Loucy (cell line): ENCODE data around the gene PITPNC1.

Experiments used
- H2AFZ ChIP-seq: fragments of 200-600 bp; sonication (generic); 2 replicates; pipeline ENCODE4 v1.6.0; 2016; ENCODE audit warnings: antibody characterized with exemption, mild to moderate bottlenecking, low read length, moderate library complexity
- H3F3A ChIP-seq: fragments of 200-600 bp; 2 replicates; pipeline ENCODE4 v1.6.0; 2016; ENCODE audit warnings: antibody characterized with exemption, low read depth, mild to moderate bottlenecking
- H3K27me3 ChIP-seq: fragments of 200-600 bp; sonication (generic); 2 replicates; pipeline ENCODE4 v1.6.1; 2014; ENCODE audit warnings: low read length, mild to moderate bottlenecking; ENCODE audit not compliant: insufficient read depth, poor library complexity, severe bottlenecking
- H3K36me3 ChIP-seq: fragments of 200-600 bp; sonication (generic); 2 replicates; pipeline ENCODE4 v1.6.1; 2016; ENCODE audit warnings: low read length; ENCODE audit not compliant: insufficient read depth
- H3K4me1 ChIP-seq: fragments of 200-600 bp; sonication (generic); 2 replicates; pipeline ENCODE4 v1.5.1; 2014; ENCODE audit warnings: low read length, mild to moderate bottlenecking; ENCODE audit not compliant: insufficient read depth, poor library complexity, severe bottlenecking
- H3K4me2 ChIP-seq: fragments of 200-600 bp; sonication (generic); 2 replicates; pipeline ENCODE4 v1.6.0; 2014; ENCODE audit warnings: antibody characterized with exemption, low read length, low read depth, mild to moderate bottlenecking; ENCODE audit not compliant: poor library complexity, severe bottlenecking
- H3K4me3 ChIP-seq: fragments of 200-600 bp; sonication (generic); 2 replicates; pipeline ENCODE4 v1.5.1; 2014; ENCODE audit warnings: low read length, mild to moderate bottlenecking, mixed read lengths; ENCODE audit not compliant: poor library complexity, severe bottlenecking
- H3K79me2 ChIP-seq: fragments of 200-600 bp; sonication (generic); 2 replicates; pipeline ENCODE4 v1.6.1; 2014; ENCODE audit warnings: low read length; ENCODE audit not compliant: insufficient read depth
- H3K9ac ChIP-seq: fragments of 200-600 bp; sonication (generic); 2 replicates; pipeline ENCODE4 v1.6.0; 2014; ENCODE audit warnings: mild to moderate bottlenecking, low read depth, low read length, moderate library complexity; ENCODE audit not compliant: poor library complexity, severe bottlenecking
- H3K9me2 ChIP-seq: fragments of 200-600 bp; sonication (generic); replicated peaks from 2 replicates; pipeline ENCODE4 v1.6.1; 2016; ENCODE audit warnings: low read depth, low read length, mixed read lengths
- H3K9me3 ChIP-seq: fragments of 200-600 bp; sonication (generic); 2 replicates; pipeline ENCODE4 v1.6.1; 2014; ENCODE audit warnings: mild to moderate bottlenecking, antibody characterized with exemption, low read length, low read depth; ENCODE audit not compliant: insufficient read depth
- H4K20me1 ChIP-seq: fragments of 200-600 bp; sonication (generic); 2 replicates; pipeline ENCODE4 v1.6.0; 2014; ENCODE audit warnings: antibody characterized with exemption, low read length, mild to moderate bottlenecking; ENCODE audit not compliant: insufficient read depth, poor library complexity, severe bottlenecking
- CTCF ChIP-seq: fragments of 200-600 bp; sonication (generic); conservative IDR thresholded peaks from 2 replicates; pipeline ENCODE4 v1.5.1; 2014; ENCODE audit warnings: mild to moderate bottlenecking, antibody characterized with exemption, low read length
- EZH2phosphoT487 ChIP-seq: fragments of 200-600 bp; IDR thresholded peaks from 2 replicates; pipeline ENCODE4 v1.6.1; 2018; ENCODE audit warnings: antibody characterized with exemption, mild to moderate bottlenecking, moderate library complexity, borderline replicate concordance

PITPNC1 gene

GRCh38 chr17:67679225-67679624 is 302.1 kb downstream of the PITPNC1 start:
- Histone ChIP-seq H3K4me1 (no peaks in the 10 kb centered on the region), H3K9me2 (no peaks in the 10 kb centered on the region), H3K4me3 (no peak overlapping the region), H2AFZ (no peak overlapping the region), H3F3A (no peaks in the 10 kb centered on the region), H3K9ac (no peak overlapping the region), H3K79me2 (no peaks in the 10 kb centered on the region), H3K36me3 (no peaks in the 10 kb centered on the region), H4K20me1 (no peaks in the 10 kb centered on the region), H3K4me2 (no peak overlapping the region), H3K9me3 (no peaks in the 10 kb centered on the region), H3K27me3 (no peaks in the 10 kb centered on the region)
- TF ChIP-seq CTCF (no peak), EZH2phosphoT487 (no peak)

GRCh38 chr17:67679721-67680120 is 302.6 kb downstream of the PITPNC1 start:
- Histone ChIP-seq H2AFZ (no peak overlapping the region), H3F3A (no peaks in the 10 kb centered on the region), H3K9me3 (no peaks in the 10 kb centered on the region), H3K79me2 (no peaks in the 10 kb centered on the region), H3K36me3 (no peaks in the 10 kb centered on the region), H3K4me1 (no peaks in the 10 kb centered on the region), H4K20me1 (no peaks in the 10 kb centered on the region), H3K9ac (no peak overlapping the region), H3K4me2 (no peak overlapping the region), H3K27me3 (no peaks in the 10 kb centered on the region), H3K4me3 (no peak overlapping the region), H3K9me2 (no peaks in the 10 kb centered on the region)
- TF ChIP-seq EZH2phosphoT487 = no peak
- no peak for TF ChIP-seq CTCF

GRCh38 chr17:67680445-67681224 is 303.6 kb downstream of the PITPNC1 start:
- no peak overlapping the region for H3K4me2 ChIP-seq
- no peaks in the 10 kb centered on the region for H3K9me2 ChIP-seq
- no peaks in the 10 kb centered on the region for H3K79me2 ChIP-seq
- no peaks in the 10 kb centered on the region for H3K36me3 ChIP-seq
- no peaks in the 10 kb centered on the region for H3K4me1 ChIP-seq
- H3F3A ChIP-seq = no peaks in the 10 kb centered on the region
- H3K9ac ChIP-seq = no peak overlapping the region
- H4K20me1 ChIP-seq = no peaks in the 10 kb centered on the region
- H3K9me3 ChIP-seq = no peaks in the 10 kb centered on the region
- no peak for TF ChIP-seq CTCF
- TF ChIP-seq EZH2phosphoT487 = no peak
- H2AFZ ChIP-seq = no peak overlapping the region
- no peaks in the 10 kb centered on the region for H3K27me3 ChIP-seq
- no peak overlapping the region for H3K4me3 ChIP-seq
